Parathyroid adenoma (tissue), 2 donors: ENCODE data around the gene SPEF2.

Experiments
- H2AFZ ChIP-seq: fragments of 300-600 bp; sonication (generic); one replicate; pipeline ENCODE4 v1.7.0; 2017; ENCODE audit warnings: antibody characterized with exemption, mild to moderate bottlenecking
- H3K27ac ChIP-seq: fragments of 300-600 bp; sonication (generic); one replicate; pipeline ENCODE4 v1.7.0; 2017
- H3K27me3 ChIP-seq: fragments of 300-600 bp; sonication (generic); one replicate; pipeline ENCODE4 v1.7.0; 2017; ENCODE audit warnings: low read length; ENCODE audit not compliant: control insufficient read depth, insufficient read depth
- H3K36me3 ChIP-seq: fragments of 300-600 bp; sonication (generic); one replicate; pipeline ENCODE4 v1.7.0; 2017; ENCODE audit warnings: low read length; ENCODE audit not compliant: control insufficient read depth, insufficient read depth
- H3K4me1 ChIP-seq: fragments of 300-600 bp; sonication (generic); one replicate; pipeline ENCODE4 v1.7.0; 2017; ENCODE audit warnings: control low read depth
- H3K4me2 ChIP-seq: fragments of 300-600 bp; sonication (generic); one replicate; pipeline ENCODE4 v1.7.0; 2017; ENCODE audit warnings: low read length
- H3K4me3 ChIP-seq: fragments of 300-600 bp; sonication (generic); one replicate; pipeline ENCODE4 v1.7.0; 2017; ENCODE audit warnings: low read depth, low read length
- H3K79me2 ChIP-seq: fragments of 300-600 bp; sonication (generic); one replicate; pipeline ENCODE4 v1.7.0; 2017; ENCODE audit warnings: control low read depth
- H3K9ac ChIP-seq: fragments of 300-600 bp; sonication (generic); one replicate; pipeline ENCODE4 v1.7.0; 2017; ENCODE audit warnings: mild to moderate bottlenecking
- H3K9me3 ChIP-seq: fragments of 300-600 bp; sonication (generic); one replicate; pipeline ENCODE4 v1.7.0; 2017; ENCODE audit warnings: low read length; ENCODE audit not compliant: control insufficient read depth
- TF ChIP-seq, protein P1 (sequence below): fragments of 300-600 bp; sonication (generic); IDR thresholded peaks from one replicate; pipeline ENCODE4 v1.7.0; 2017; ENCODE audit warnings: antibody characterized with exemption, mild to moderate bottlenecking
- donor health status: primary hyperparathyroidism.

Gene SPEF2

DNA sequence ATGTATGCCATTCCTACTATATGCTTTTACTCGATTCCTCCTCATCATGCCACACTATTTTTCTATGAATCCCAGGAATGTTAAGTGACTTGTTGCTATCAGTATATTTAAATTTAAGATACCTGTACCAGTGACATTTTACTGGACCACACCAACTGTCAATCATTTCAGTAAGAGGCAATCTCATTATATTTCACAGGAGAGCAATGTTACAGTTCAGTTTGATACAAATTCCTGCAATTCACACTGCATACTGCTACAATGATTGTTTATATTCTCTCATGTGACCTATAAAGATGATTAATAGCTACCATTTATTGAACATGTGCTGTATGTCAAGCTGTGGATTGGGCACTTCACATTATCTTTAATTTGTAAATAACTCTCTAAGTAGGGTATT is 30.0 kb downstream of the SPEF2 start:
- Histone ChIP-seq H3K9me3 (no peaks in the 10 kb centered on the region), H3K4me2 (no peak overlapping the region), H3K9ac (no peak overlapping the region), H3K4me1 (peaks cover 3% of the 10 kb centered on the region), H3K4me3 (no peak overlapping the region), H2AFZ (no peak overlapping the region), H3K79me2 (no peaks in the 10 kb centered on the region), H3K27me3 (no peaks in the 10 kb centered on the region), H3K36me3 (no peaks in the 10 kb centered on the region), H3K27ac (no peak overlapping the region)
- TF ChIP-seq, protein P1, sequence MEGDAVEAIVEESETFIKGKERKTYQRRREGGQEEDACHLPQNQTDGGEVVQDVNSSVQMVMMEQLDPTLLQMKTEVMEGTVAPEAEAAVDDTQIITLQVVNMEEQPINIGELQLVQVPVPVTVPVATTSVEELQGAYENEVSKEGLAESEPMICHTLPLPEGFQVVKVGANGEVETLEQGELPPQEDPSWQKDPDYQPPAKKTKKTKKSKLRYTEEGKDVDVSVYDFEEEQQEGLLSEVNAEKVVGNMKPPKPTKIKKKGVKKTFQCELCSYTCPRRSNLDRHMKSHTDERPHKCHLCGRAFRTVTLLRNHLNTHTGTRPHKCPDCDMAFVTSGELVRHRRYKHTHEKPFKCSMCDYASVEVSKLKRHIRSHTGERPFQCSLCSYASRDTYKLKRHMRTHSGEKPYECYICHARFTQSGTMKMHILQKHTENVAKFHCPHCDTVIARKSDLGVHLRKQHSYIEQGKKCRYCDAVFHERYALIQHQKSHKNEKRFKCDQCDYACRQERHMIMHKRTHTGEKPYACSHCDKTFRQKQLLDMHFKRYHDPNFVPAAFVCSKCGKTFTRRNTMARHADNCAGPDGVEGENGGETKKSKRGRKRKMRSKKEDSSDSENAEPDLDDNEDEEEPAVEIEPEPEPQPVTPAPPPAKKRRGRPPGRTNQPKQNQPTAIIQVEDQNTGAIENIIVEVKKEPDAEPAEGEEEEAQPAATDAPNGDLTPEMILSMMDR, result no peak

DNA sequence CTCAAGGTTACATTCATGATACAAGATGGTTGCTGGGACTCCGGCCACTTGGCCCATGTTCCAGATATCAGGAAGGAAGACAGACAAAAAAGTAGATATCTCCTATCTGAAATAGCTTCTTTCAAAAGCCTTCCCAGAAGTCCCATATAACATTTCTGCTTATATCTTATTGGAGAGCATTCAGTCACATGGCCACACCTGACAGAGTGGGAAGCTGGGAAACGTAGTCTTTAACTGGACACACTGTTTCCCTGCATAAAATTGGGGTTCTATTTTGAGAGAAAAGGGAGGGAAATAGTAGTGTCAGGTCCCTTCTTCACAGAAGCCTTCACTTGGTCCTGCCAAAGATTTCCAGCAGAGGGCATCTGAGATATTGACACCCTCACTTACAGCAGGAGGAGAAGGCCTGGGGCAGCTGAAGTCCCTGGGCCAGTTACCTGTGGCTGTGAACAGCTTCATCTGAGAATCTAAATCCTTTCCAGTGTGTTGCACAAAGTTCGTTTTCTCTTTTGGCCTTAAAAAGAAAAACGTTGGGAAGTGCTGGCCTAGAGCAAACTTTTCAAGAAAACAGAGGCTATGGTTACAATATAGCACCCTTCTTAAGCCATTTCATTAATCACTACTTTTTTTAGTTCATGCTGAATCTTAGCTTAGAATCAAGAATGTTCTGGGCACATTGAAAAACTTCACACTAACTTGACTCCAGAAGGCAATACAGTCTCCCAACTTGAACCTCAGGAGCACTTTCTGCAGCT is 33.5 kb downstream of the SPEF2 start:
- Histone ChIP-seq H3K9me3 (no peaks in the 10 kb centered on the region), H3K27me3 (no peaks in the 10 kb centered on the region), H3K4me2 (no peak overlapping the region), H3K9ac (no peak overlapping the region), H3K4me3 (no peak overlapping the region), H3K27ac (no peak overlapping the region), H3K4me1 (no peaks in the 10 kb centered on the region), H2AFZ (no peak overlapping the region), H3K79me2 (no peaks in the 10 kb centered on the region), H3K36me3 (no peaks in the 10 kb centered on the region)
- TF ChIP-seq, protein P1, result peak; percentile 52

DNA sequence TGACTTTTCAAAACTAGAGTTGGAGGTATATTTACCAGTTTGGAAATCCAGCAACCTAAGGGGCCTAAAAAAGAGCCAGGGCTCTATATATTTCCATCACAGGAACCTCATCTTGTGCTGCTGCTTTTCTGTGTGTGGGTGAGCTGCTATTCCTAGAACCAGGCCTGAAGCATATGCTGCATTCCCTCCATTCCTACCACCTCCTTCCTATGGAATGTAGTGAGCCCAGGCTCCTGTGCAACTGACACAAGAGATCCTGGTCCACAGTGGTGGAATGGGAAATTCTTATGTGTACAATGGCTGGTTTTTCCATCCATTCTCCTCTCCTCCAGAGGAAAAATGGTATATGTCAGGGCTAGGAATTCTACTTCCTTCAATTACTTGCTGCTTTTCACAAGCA is 39.1 kb downstream of the SPEF2 start:
- no peaks in the 10 kb centered on the region for H3K79me2 ChIP-seq
- no peak overlapping the region for H2AFZ ChIP-seq
- no peaks in the 10 kb centered on the region for H3K36me3 ChIP-seq
- no peaks in the 10 kb centered on the region for H3K9me3 ChIP-seq
- no peak overlapping the region for H3K27ac ChIP-seq
- TF ChIP-seq, protein P1, result no peak
- no peak overlapping the region for H3K4me2 ChIP-seq
- H3K4me1 ChIP-seq, result no peaks in the 10 kb centered on the region
- no peak overlapping the region for H3K9ac ChIP-seq
- no peak overlapping the region for H3K4me3 ChIP-seq
- H3K27me3 ChIP-seq, result no peaks in the 10 kb centered on the region

DNA sequence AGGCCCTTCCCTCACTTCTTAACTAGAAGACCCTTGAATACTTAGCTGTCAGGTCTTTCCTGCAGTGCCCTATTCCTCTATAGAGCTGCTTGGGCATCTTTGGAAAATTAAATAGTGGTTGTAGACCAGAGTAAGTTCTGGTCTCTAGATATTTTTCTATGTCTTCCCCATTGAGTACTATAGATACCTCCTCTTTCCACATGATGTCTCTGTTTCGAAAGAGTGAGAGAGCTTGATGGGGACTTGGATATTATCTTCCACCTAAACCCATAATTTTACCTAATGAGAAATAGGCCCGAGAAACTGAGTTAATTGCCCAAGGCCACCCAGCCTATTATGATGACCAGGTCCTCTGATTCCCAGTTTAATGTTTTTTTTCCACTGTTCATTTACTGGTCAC is 40.2 kb downstream of the SPEF2 start:
- Histone ChIP-seq H3K9me3 (no peaks in the 10 kb centered on the region), H2AFZ (no peak overlapping the region), H3K4me1 (no peaks in the 10 kb centered on the region), H3K27ac (no peak overlapping the region), H3K4me2 (no peak overlapping the region), H3K27me3 (no peaks in the 10 kb centered on the region), H3K36me3 (no peaks in the 10 kb centered on the region), H3K9ac (no peak overlapping the region), H3K4me3 (no peak overlapping the region), H3K79me2 (no peaks in the 10 kb centered on the region)
- TF ChIP-seq, protein P1, result no peak

DNA sequence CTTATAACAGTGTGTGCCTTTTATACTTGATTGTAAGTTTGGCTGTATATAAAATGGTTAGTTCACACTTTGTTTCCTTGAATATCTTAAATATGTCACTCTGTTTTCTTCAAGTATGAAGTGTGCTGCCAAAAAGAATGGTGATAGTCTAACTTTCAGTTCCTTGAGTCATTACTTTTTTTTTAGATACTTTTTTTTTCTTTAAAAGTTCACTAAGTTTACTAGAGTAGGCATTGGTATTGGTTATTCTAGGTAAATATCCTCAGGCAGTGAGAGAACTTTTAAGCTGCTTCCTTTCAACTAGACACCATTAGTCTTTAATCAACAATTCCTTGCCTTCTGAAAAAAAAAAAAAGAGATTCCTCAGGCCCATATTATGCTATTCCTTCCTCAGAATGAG is 41.9 kb downstream of the SPEF2 start:
- Histone ChIP-seq H3K79me2 (no peaks in the 10 kb centered on the region), H3K9ac (no peak overlapping the region), H2AFZ (no peak overlapping the region), H3K36me3 (no peaks in the 10 kb centered on the region), H3K4me2 (no peak overlapping the region), H3K27ac (no peak overlapping the region), H3K9me3 (no peaks in the 10 kb centered on the region), H3K27me3 (no peaks in the 10 kb centered on the region), H3K4me3 (no peak overlapping the region), H3K4me1 (no peaks in the 10 kb centered on the region)
- TF ChIP-seq, protein P1, result no peak
